Measurements from ENCODE around the gene INTS1. TPM values are rescaled to one million over a fixed set of nuclear protein-coding genes. Genes with fewer than 3 reads are reported as not detected.

The INTS1 gene
- total and polyA plus RNA-seq, 2 experiments from 2014 or later: 35.1 to 111 TPM

GRCh38 chr7:1450431-1450830, 53.8 kb downstream of the INTS1 start (continued):
- TF ChIP-seq ZNF462 (CRISPR knock-in tag; IDR thresholded peaks at IDR 0.05): no peak

- Mint-ChIP-seq H3K27ac (no peak overlapping the region), H3K4me3 (no peak overlapping the region), H3K36me3 (ENCODE audit: low read depth) (no peaks in the 10 kb centered on the region), H3K4me1 (peaks cover 2% of the 10 kb centered on the region; the same call in 1 of the 3 replicates), H3K27me3 (ENCODE audit: insufficient read depth, low read depth, poor library complexity) (peaks cover 6% of the 10 kb centered on the region), H3K9me3 (no peaks in the 10 kb centered on the region; the same call in 2 of the 3 replicates)
- H3K4me2 ChIP-seq: no peak overlapping the region
- H3F3A ChIP-seq (replicated peaks; ENCODE audit: low read depth): no peaks in the 10 kb centered on the region
- H3K27ac ChIP-seq (ENCODE audit: low read depth): no peak overlapping the region
- H3K27me3 ChIP-seq (ENCODE audit: insufficient read depth): no peaks in the 10 kb centered on the region
- H3K4me3 ChIP-seq: no peak overlapping the region
- H3K36me3 ChIP-seq (ENCODE audit: insufficient read depth): no peaks in the 10 kb centered on the region
- H3K4me1 ChIP-seq (ENCODE audit: insufficient read depth): no peaks in the 10 kb centered on the region
- no peaks in the 10 kb centered on the region for H3K79me2 ChIP-seq (replicated peaks; ENCODE audit: insufficient read depth)
- no peaks in the 10 kb centered on the region for H4K20me1 ChIP-seq (replicated peaks; ENCODE audit: insufficient read depth)
- H3K9me2 ChIP-seq (ENCODE audit: insufficient read depth): no peaks in the 10 kb centered on the region
- ATAC-seq: no peak
- H2AFZ ChIP-seq: no peak overlapping the region
- DNase-seq (ENCODE audit: low spot score): no peak
- no peak for TF ChIP-seq ZNF331 (CRISPR knock-in tag; IDR thresholded peaks at IDR 0.05; ENCODE audit: low read depth)
- TF ChIP-seq REST (IDR thresholded peaks at IDR 0.05; ENCODE audit: unreplicated experiment): no peak
- no peak for TF ChIP-seq ZNF462 (CRISPR knock-in tag; IDR thresholded peaks at IDR 0.05)
- TF ChIP-seq EZH2 (IDR thresholded peaks at IDR 0.05; ENCODE audit: low read depth, unreplicated experiment): no peak
- no peak for TF ChIP-seq STAT1 (IDR thresholded peaks at IDR 0.05; ENCODE audit: unreplicated experiment)
Observed at GRCh38 chr7:1449951-1450350, 54.2 kb downstream of the INTS1 start.

Data from GM23338 (cell line).